ENCODE results near the gene SAMD9L. TPM values are rescaled to one million over a fixed set of nuclear protein-coding genes. Genes with fewer than 3 reads are reported as not detected.

The SAMD9L gene
- total RNA-seq, 4 donors from 2014 or later = 1.2 to 6.7 (median 3.4) TPM

- H3K4me1 ChIP-seq = no peaks in the 10 kb centered on the region
- H3K36me3 ChIP-seq = no peaks in the 10 kb centered on the region
- TF ChIP-seq CTCF (IDR thresholded peaks at IDR 0.05) = no peak
- no peak for TF ChIP-seq POLR2AphosphoS5 (IDR thresholded peaks at IDR 0.05)
- no peak for TF ChIP-seq EP300 (IDR thresholded peaks at IDR 0.05)
- TF ChIP-seq POLR2A (IDR thresholded peaks at IDR 0.05) = no peak
- H3K27ac ChIP-seq = no peak overlapping the region
- DNase-seq (ENCODE audit: low spot score in 2 of 2) = no peak
- no peaks in the 10 kb centered on the region for H3K9me3 ChIP-seq
- no peak overlapping the region for H3K4me3 ChIP-seq
- H3K27me3 ChIP-seq = peaks cover 4% of the 10 kb centered on the region
Observed at GRCh38 chr7:93179173-93179572, 31.0 kb upstream of the SAMD9L start.

- TF ChIP-seq POLR2A (IDR thresholded peaks at IDR 0.05) = no peak
- no peak for TF ChIP-seq EP300 (IDR thresholded peaks at IDR 0.05)
- no peak for TF ChIP-seq CTCF (IDR thresholded peaks at IDR 0.05)
- TF ChIP-seq POLR2AphosphoS5 (IDR thresholded peaks at IDR 0.05) = no peak
- Histone ChIP-seq H3K27me3 (peaks cover 4% of the 10 kb centered on the region), H3K4me1 (no peaks in the 10 kb centered on the region), H3K4me3 (no peak overlapping the region), H3K27ac (no peak overlapping the region), H3K36me3 (no peaks in the 10 kb centered on the region), H3K9me3 (no peaks in the 10 kb centered on the region)
- WGBS = 33% methylated on average over 3 of the region's 3 CpGs
- no peak for DNase-seq (ENCODE audit: low spot score in 2 of 2)
Observed at GRCh38 chr7:93178213-93178612, 30.0 kb upstream of the SAMD9L start.

DNA sequence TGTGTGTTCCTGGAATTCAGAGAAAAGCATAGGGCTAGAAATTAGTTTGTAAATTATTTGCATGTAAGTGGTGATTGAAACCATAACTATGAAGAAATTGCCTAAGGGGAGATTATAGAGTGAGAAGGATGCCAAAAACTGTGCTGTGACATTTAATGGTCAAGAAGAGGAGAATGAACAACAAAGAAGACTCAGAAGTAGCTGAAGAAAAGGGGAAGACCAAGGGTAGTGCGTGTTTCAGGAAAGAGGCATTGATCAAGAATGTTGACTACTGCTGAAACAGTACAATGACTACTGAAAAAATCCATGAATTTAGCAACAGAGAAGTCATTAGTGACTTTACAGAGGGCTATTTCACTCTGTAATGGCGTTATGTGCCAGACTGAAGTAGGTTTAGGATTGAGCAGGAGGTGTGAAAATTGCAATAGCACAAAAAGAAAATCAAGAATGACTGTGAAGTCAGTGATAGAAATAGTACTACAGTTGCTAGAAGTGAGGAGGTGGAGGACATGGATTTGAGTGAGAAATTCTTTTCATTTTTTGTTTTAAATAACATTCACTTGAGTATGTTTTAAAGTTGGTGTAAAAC, 28.9 kb upstream of the SAMD9L start:
- Histone ChIP-seq H3K27me3 (peaks cover 4% of the 10 kb centered on the region), H3K27ac (no peak overlapping the region), H3K4me1 (no peaks in the 10 kb centered on the region), H3K4me3 (no peak overlapping the region), H3K9me3 (no peaks in the 10 kb centered on the region), H3K36me3 (no peaks in the 10 kb centered on the region)
- WGBS = 43% methylated on average over 2 of the region's 2 CpGs
- TF ChIP-seq CTCF (IDR thresholded peaks at IDR 0.05) = no peak
- no peak for TF ChIP-seq EP300 (IDR thresholded peaks at IDR 0.05)
- no peak for TF ChIP-seq POLR2A (IDR thresholded peaks at IDR 0.05)
- no peak for DNase-seq (ENCODE audit: low spot score in 2 of 2)

DNA sequence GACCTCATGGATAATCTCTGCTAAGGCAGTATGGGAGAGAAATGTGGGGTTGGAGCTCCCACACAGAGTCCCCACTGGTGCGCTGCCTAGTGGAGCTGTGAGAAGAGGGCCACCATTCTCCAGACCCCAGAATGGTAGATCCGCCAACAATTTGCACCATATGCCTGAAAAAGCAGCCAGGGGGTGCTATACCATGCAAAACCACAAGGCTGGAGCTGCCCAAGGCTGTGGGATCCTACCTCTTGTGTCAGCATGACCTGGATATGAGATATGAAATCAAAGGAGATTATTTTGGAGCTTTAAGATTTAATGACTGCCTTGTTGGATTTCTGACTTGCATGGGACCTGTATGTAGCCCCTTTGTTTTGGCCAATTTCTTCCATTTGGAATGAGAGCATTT, 27.0 kb upstream of the SAMD9L start:
- no CpG with 5 or more reads among the region's 2 CpGs for WGBS
- Histone ChIP-seq H3K27me3 (no peaks in the 10 kb centered on the region), H3K27ac (no peak overlapping the region), H3K4me1 (no peaks in the 10 kb centered on the region), H3K9me3 (no peaks in the 10 kb centered on the region), H3K4me3 (no peak overlapping the region), H3K36me3 (no peaks in the 10 kb centered on the region)
- no peak for DNase-seq (ENCODE audit: low spot score in 2 of 2)
- no peak for TF ChIP-seq POLR2AphosphoS5 (IDR thresholded peaks at IDR 0.05)
- TF ChIP-seq CTCF (IDR thresholded peaks at IDR 0.05) = no peak
- no peak for TF ChIP-seq POLR2A (IDR thresholded peaks at IDR 0.05)
- no peak for TF ChIP-seq EP300 (IDR thresholded peaks at IDR 0.05)

- H3K4me3 ChIP-seq = no peak overlapping the region
- no peaks in the 10 kb centered on the region for H3K36me3 ChIP-seq
- H3K4me1 ChIP-seq = no peaks in the 10 kb centered on the region
- H3K27me3 ChIP-seq = no peaks in the 10 kb centered on the region
- no peaks in the 10 kb centered on the region for H3K9me3 ChIP-seq
- WGBS = 56% methylated on average over 2 of the region's 2 CpGs
- TF ChIP-seq POLR2AphosphoS5 (IDR thresholded peaks at IDR 0.05) (no peak), EP300 (IDR thresholded peaks at IDR 0.05) (no peak), CTCF (IDR thresholded peaks at IDR 0.05) (no peak), POLR2A (IDR thresholded peaks at IDR 0.05) (no peak)
- no peak for DNase-seq (ENCODE audit: low spot score in 2 of 2)
- no peak overlapping the region for H3K27ac ChIP-seq
Observed at GRCh38 chr7:93172683-93173082, 24.5 kb upstream of the SAMD9L start.
